Activated CD4-positive, alpha-beta T cell treated with anti-CD3 and anti-CD28 coated beads, Interleukin-2, Interleukin-4, amounts not matched to agents 100 ng/mL and 50 ng/mL, durations not matched to agents 16 hours and 8 hours (primary cell): ENCODE data around the gene EPB42.
"Not testable (repeated sequence)": the region's sequence is repeated elsewhere in the genome, so short reads cannot be mapped to it uniquely, and the experiment has no call there.

Experiments
- DNase-seq: peaks from one replicate; pipeline ENCODE4 v3.0.0-alpha.2; 2020; ENCODE audit warnings: low spot score

Gene EPB42

DNA sequence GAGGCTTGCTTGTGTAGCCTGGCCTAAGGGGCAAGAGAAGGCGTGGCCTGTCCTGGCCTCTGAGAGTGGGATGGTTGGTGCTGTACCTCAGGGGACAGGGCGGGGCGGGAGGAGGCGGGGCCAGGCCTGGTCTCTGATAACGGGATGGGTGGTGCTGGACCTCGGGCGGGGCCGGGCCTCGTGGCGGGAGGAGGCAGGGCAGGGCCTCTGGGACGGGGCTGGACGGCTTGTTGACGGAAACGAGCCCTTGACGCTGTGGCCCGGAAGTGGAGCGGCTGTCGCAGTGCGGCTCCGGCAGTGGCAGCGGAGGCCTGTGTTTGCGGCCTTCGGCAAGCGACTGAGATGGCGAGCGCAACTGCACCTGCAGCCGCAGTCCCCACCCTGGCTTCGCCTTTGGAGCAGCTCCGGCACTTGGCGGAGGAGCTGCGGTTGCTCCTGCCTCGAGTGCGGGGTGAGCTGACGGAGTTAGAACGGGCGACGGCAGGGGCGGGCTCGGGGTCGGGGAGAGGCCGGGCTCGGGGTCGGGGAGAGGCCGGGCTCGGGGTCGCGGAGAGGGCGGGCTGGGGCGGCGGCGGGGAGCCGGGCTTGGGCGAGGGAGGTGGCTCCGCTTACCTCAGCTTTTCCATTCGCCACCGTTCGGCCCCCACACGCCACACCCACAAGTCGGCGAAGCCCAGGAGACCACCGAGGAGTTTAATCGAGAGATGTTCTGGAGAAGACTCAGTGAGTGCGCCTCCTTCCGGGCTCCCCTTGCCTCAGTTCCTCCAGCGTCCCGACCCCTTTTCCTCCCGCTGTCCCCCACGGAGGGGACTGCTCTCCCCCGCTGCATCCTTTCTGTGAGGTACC is 35.4 kb downstream of the EPB42 start, which contains the start of gene CCNDBP1:
Gene CCNDBP1, plus strand, starts transcription at position 247 of the 846 bp plus-strand sequence. Its CDS starts 96 bp downstream, at position 343.
- peak; percentile 96 for DNase-seq

GRCh38 chr15:43184407-43185124 is 36.3 kb downstream of the EPB42 start:
- DNase-seq = no peak

GRCh38 chr15:43183270-43183669 is 37.5 kb downstream of the EPB42 start:
- DNase-seq = no peak

GRCh38 chr15:43177147-43177546 is 43.7 kb downstream of the EPB42 start:
- DNase-seq = not testable (repeated sequence)

GRCh38 chr15:43175656-43176309 is 45.0 kb downstream of the EPB42 start:
- not testable (repeated sequence) for DNase-seq

GRCh38 chr15:43169888-43170287 is 50.9 kb downstream of the EPB42 start:
- DNase-seq = no peak

GRCh38 chr15:43168192-43169107 is 52.4 kb downstream of the EPB42 start:
- DNase-seq = peak; percentile 11

DNA sequence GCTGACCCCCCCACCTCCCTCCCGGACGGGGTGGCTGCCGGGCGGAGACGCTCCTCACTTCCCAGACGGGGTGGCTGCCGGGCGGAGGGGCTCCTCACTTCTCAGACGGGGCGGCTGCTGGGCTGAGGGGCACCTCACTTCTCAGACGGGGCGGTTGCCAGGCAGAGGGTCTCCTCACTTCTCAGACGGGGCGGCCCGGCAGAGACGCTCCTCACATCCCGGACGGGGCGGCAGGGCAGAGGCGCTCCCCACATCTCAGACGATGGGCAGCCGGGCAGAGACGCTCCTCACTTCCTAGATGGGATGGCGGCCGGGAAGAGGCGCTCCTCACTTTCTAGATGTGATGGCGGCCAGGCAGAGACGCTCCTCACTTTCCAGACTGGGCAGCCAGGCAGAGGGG is 53.6 kb downstream of the EPB42 start:
- DNase-seq = not testable (repeated sequence)

DNA sequence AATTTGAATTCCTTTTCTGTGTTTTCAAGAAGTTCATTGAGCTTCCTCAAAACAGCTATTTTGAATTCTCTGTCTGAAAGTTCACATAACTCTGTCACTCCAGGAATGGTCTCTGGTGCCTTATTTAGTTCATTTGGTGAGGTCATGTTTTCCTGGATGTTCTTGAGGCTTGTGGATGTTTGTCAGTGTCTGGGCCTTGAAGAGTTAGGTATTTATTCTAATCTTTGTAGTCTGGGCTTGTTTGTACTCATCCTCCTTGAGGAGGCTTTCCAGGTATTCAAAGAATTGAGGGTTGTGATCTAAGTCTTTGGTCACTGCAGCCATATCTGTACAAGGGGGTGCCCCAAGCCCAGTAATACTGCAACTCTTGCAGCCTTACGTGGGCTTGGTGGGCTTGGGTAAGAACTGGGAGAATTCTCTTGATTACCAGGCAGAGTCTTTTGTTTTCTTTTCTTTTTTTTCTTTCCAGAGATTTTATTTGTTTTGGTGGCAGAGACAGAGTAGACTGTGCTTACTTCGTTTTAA is 55.0 kb downstream of the EPB42 start:
- DNase-seq = no peak

- DNase-seq = no peak
These were observed 67.5 kb downstream of the EPB42 start for GRCh38 chr15:43153269-43153668.

GRCh38 chr15:43151688-43152087 is 69.1 kb downstream of the EPB42 start:
- DNase-seq = peak; percentile 27

- DNase-seq = no peak
These were observed 70.5 kb downstream of the EPB42 start for GRCh38 chr15:43150191-43150929.
